Cardiac fibroblast (primary cell): ENCODE data around the gene GARIN1A.
"Not testable (repeated sequence)": the region's sequence is repeated elsewhere in the genome, so short reads cannot be mapped to it uniquely, and the experiment has no call there.

Source experiments
- DNase-seq, 2 donors: peaks; one replicate each; pipeline versions ENCODE4 v3.0.0 to v3.0.0-alpha.2; 2010; ENCODE audit warnings: low read depth in 2 of 2
- H3K4me3 ChIP-seq, 2 donors: replicated peaks in 1 of 2; 1 replicate in 1 of 2; 2 replicates in 1 of 2; pipeline ENCODE4 v1.5.1; 2011; ENCODE audit warnings: low read depth in 2 of 2, low read length in 2 of 2, mild to moderate bottlenecking in 2 of 2, moderate library complexity in 1 of 2
- TF ChIP-seq, protein P1 (sequence below): IDR thresholded peaks from one replicate; pipeline ENCODE4 v1.5.1; 2011; ENCODE audit warnings: low read depth, mild to moderate bottlenecking, low read length, inconsistent platforms

Gene GARIN1A

DNA sequence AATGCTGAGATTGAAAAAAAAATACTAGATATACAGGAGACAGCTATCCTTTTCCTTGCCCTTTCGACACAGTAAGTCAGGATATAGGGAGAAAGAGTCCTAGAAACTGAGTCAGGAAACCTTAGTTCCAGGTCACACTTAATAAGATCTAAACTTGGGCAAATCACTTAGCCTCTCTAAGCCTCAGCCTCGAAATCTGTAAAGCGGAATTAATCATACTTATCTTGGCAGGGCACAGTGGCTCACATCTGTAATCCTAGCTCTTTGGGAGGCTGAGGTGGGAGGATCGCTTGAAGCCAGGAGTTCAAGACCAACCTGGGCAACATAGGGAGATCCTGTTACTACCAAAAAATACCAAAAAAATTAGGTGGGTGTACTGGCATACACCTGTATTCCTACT lies 4.6 kb downstream of the GARIN1A start:
- DNase-seq = no peak
- H3K4me3 ChIP-seq = no peak overlapping the region
- TF ChIP-seq, protein P1, sequence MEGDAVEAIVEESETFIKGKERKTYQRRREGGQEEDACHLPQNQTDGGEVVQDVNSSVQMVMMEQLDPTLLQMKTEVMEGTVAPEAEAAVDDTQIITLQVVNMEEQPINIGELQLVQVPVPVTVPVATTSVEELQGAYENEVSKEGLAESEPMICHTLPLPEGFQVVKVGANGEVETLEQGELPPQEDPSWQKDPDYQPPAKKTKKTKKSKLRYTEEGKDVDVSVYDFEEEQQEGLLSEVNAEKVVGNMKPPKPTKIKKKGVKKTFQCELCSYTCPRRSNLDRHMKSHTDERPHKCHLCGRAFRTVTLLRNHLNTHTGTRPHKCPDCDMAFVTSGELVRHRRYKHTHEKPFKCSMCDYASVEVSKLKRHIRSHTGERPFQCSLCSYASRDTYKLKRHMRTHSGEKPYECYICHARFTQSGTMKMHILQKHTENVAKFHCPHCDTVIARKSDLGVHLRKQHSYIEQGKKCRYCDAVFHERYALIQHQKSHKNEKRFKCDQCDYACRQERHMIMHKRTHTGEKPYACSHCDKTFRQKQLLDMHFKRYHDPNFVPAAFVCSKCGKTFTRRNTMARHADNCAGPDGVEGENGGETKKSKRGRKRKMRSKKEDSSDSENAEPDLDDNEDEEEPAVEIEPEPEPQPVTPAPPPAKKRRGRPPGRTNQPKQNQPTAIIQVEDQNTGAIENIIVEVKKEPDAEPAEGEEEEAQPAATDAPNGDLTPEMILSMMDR = no peak

DNA sequence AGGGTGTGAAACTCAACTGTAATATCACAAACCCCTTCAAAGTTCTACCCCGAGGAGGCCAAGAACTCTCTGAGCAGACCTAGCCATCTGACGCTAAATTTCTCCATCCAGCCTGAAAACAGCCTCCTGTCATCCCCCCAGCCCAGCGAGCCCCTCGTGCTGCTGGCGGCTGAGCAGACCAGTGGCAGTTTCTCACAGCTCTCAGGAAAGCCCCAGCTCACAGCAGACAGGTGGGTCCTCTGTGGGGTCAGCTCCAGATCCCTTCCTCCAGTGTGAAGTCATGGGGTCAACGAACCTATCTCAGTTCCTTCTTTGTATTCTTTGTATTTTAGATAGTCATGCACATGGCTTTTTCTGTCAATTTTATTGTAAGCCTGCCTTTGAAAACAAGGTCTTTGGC lies 7.8 kb downstream of the GARIN1A start:
- no peak for DNase-seq
- TF ChIP-seq, protein P1 = no peak
- no peak overlapping the region for H3K4me3 ChIP-seq

DNA sequence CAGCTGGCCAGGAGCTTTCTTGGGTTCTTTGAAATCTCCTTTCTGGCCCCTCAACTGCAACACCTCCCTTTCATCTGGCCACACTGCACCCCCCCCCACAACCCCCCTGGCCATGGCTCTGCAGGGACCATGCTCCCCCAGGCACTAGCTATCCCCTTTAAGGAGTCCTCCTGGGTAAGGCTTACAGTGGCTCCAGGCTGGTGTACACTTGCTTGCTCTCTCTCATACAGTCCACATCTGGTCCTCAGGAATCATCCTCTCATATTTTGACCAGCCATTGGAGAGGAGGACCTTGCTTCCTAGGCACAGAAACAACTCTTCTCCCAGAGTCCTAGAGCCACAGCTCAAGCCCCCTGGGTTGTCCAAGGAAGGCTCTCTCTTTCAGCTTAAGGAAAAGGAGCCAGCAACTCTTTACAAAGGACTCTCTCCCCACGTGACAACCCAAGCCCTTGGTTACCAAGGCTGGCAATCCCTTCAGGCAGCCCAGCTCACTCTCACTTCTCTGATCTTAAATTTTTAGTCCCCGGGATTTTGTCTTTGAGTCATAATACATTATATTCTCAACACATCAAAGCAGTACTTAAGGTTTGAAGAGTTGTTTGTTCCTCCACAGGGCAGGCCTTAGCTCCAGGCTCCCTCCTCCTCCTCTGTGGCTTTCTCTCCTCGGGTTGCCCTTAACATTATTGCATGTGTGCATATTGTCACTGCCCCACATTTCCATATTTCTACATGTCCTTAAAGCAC lies 9.9 kb downstream of the GARIN1A start:
- DNase-seq = no peak
- TF ChIP-seq, protein P1 = no peak
- no peak overlapping the region for H3K4me3 ChIP-seq

DNA sequence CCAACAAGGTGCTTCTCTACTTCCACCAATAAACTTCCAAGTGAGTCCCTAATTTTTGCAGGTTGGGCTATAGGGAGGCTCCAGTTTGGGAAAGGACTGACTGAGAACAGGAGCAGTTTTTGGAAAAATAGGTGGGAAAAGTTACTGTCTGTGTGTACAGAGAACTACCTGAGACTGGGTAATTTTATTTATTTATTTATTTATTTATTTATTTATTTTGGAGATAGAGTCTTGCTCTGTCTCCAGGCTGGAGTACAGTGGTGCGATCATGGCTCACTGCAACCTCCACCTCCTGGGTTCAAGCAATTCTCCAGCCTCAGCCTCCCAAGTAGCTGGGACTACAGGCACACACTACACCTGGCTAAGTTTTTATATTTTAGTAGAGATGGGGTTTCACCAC lies 11.2 kb downstream of the GARIN1A start:
- not testable (repeated sequence) for DNase-seq, H3K4me3 ChIP-seq

DNA sequence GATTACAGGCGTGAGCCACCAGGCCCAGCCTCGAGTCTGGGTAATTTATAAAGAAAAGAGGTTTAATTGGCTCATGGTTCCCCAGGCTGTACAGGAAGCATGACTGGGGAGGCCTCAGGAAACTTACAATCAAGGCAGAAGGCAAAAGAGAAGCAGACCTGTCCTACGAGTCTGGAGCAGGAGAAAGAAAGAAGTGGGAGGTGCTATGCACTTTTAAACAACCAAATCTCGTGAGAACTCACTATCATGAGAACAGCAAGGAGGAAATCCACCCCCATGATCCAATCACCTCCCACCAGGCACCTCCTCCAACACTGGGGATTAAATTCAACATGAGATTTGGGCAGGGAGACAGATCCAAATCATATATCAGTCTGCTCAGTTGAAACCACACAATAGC lies 11.6 kb downstream of the GARIN1A start:
- not testable (repeated sequence) for H3K4me3 ChIP-seq, DNase-seq

DNA sequence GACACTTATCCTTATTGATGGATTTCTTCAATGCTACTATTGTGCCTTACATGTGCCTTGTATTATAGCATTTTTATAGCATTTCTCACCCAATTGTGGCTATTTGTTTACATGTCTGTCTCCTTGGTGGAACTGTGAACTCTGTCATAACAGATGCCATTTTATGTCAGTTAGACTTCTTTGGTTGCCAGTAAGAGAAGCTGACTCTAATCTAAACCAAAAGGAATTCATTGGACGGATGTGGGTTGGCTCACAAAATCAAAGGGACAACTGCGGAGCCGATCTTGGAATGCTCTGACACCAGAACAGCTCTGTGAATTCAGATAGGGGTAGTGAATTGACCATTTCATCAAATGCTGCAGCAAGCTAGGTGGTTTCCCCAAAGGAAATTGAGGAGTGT lies 15.0 kb downstream of the GARIN1A start:
- DNase-seq = no peak
- no peak overlapping the region for H3K4me3 ChIP-seq
- TF ChIP-seq, protein P1 = no peak

DNA sequence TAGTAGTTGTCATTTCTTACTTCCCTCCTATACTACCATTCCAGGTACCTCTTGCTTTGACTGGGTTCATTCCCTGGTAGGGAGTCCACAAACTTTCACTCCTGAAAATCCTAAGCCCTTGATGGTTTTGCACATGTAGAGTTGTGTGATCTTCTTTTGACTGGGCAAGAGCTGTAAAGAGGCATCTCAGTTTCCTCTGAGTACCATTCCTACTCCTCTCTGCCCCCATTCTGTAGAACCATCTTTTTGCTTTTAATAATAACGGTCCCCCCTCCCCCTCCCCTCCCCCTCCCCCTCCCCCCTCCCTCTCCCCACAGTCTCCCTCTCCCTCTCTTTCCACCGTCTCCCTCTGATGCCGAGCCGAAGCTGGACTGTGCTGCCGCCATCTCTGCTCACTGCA lies 16.4 kb downstream of the GARIN1A start:
- TF ChIP-seq, protein P1 = no peak
- H3K4me3 ChIP-seq = no peak overlapping the region
- DNase-seq = no peak

DNA sequence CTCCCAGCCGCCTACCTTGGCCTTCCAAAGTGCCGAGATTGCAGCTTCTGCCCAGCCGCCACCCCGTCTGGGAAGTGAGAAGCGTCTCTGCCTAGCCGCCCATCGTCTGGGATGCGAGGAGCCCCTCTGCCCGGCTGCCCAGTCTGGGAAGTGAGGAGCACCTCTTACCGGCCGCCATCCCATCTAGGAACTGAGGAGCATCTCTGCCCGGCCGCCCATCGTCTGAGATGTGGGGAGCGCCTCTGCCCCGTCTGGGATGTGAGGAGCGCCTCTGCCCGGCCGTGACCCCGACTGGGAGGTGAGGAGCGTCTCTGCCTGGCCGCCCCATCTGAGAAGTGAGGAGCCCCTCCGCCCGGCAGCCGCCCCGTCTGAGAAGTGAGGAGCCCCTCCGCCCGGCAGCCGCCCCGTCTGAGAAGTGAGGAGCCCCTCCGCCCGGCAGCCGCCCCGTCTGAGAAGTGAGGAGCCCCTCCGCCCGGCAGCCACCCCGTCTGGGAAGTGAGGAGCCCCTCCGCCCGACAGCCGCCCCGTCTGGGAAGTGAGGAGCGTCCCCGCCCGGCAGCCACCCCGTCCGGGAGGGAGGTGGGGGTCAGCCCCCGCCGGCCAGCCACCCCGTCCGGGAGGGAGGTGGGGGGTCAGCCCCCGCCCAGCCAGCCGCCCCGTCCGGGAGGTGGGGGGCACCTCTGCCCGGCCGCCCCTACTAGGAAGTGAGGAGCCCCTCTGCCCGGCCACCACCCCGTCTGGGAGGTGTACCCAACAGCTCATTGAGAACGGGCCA lies 17.3 kb downstream of the GARIN1A start:
- H3K4me3 ChIP-seq, DNase-seq: not testable (repeated sequence)
